Smooth muscle cell (in vitro differentiated cells): ENCODE results near the gene UPK2. TPM values are rescaled to one million over a fixed set of nuclear protein-coding genes. Genes with fewer than 3 reads are reported as not detected.

Experiments
- DNase-seq: peaks from one replicate; lab custom pipeline; 2025; ENCODE audit not compliant: unreplicated experiment; lab: John Stamatoyannopoulos, UW
- H2AFZ ChIP-seq: fragments of 200-600 bp; sonication (generic); 2 replicates; pipeline ENCODE4 v1.6.0; 2016; ENCODE audit warnings: antibody characterized with exemption, low read depth, mild to moderate bottlenecking
- H3F3A ChIP-seq: fragments of 200-600 bp; sonication (generic); 2 replicates; pipeline ENCODE4 v1.6.0; 2017; ENCODE audit warnings: antibody characterized with exemption, low read depth
- H3K27ac ChIP-seq: fragments of 200-600 bp; sonication (generic); 2 replicates; pipeline ENCODE4 v1.5.1; 2016; ENCODE audit warnings: low read depth, mild to moderate bottlenecking
- H3K27me3 ChIP-seq: fragments of 200-600 bp; sonication (generic); 2 replicates; pipeline ENCODE4 v1.6.1; 2016; ENCODE audit warnings: low read depth, mild to moderate bottlenecking
- H3K36me3 ChIP-seq: fragments of 200-600 bp; sonication (generic); 2 replicates; pipeline ENCODE4 v1.5.1; 2016; ENCODE audit warnings: low read depth
- H3K4me1 ChIP-seq: fragments of 200-600 bp; sonication (generic); 2 replicates; pipeline ENCODE4 v1.5.1; 2016; ENCODE audit warnings: low read depth
- H3K4me2 ChIP-seq: fragments of 200-600 bp; sonication (generic); 2 replicates; pipeline ENCODE4 v1.6.0; 2016; ENCODE audit warnings: mild to moderate bottlenecking
- H3K4me3 ChIP-seq: fragments of 200-600 bp; sonication (generic); 2 replicates; pipeline ENCODE4 v1.5.1; 2016; ENCODE audit warnings: mild to moderate bottlenecking
- H3K79me2 ChIP-seq: fragments of 200-600 bp; sonication (generic); 2 replicates; pipeline ENCODE4 v1.6.0; 2016; ENCODE audit warnings: low read depth, mild to moderate bottlenecking
- H3K9ac ChIP-seq: fragments of 200-600 bp; sonication (generic); 2 replicates; pipeline ENCODE4 v1.6.0; 2016; ENCODE audit warnings: low read depth
- H3K9me3 ChIP-seq: fragments of 200-600 bp; sonication (generic); replicated peaks from 2 replicates; pipeline ENCODE4 v1.5.1; 2016; ENCODE audit warnings: low read depth
- H4K20me1 ChIP-seq: fragments of 200-600 bp; sonication (generic); 2 replicates; pipeline ENCODE4 v1.6.0; 2016; ENCODE audit warnings: low read depth
- CTCF ChIP-seq: fragments of 200-600 bp; sonication (generic); IDR thresholded peaks from 2 replicates; pipeline ENCODE4 v1.5.1; 2017; ENCODE audit warnings: borderline replicate concordance, mild to moderate bottlenecking, antibody characterized with exemption; ENCODE audit not compliant: insufficient read depth, poor library complexity, severe bottlenecking
- WGBS: methylation state at CpG from one replicate; pipeline ENCODE4 v1.1.7; 2016; ENCODE audit warnings: low lambda C conversion rate; 5-methylcytosine and 5-hydroxymethylcytosine counted together
- polyA plus RNA-seq: library from polyadenylated mRNA; unstranded; fragments of >200 nt; fragmentation: Nextera tagmentation; extraction: Ambion mirVana; gene quantifications from 2 replicates; pipeline ENCODE4 v1.2.1, GENCODE V29; 2016
- total RNA-seq: library from RNA; depleted of rRNA; stranded (reverse); fragments of >200 nt; gene quantifications from 2 replicates; pipeline ENCODE4 v1.2.3, GENCODE V29; 2014

The UPK2 gene
- total and polyA plus RNA-seq, 2 experiments from 2014 or later, result 1.4 TPM; not detected in 1

- DNase-seq, result no peak
- TF ChIP-seq CTCF, result no peak
- 66% methylated on average over 14 of the region's 14 CpGs for WGBS
Observed at GRCh38 chr11:118956847-118957469, 860 bp downstream of the UPK2 start.

GRCh38 chr11:118957549-118957948 is 1.5 kb downstream of the UPK2 start:
- 84% methylated on average over 11 of the region's 11 CpGs for WGBS
- no peak overlapping the region for H3K27ac ChIP-seq
- H3K9ac ChIP-seq, result no peak overlapping the region
- H3K9me3 ChIP-seq, result no peaks in the 10 kb centered on the region
- no peaks in the 10 kb centered on the region for H4K20me1 ChIP-seq
- DNase-seq, result no peak
- peaks cover 4% of the 10 kb centered on the region for H3K27me3 ChIP-seq
- H3K79me2 ChIP-seq, result no peaks in the 10 kb centered on the region
- H3K36me3 ChIP-seq, result no peaks in the 10 kb centered on the region
- no peaks in the 10 kb centered on the region for H3F3A ChIP-seq
- H3K4me1 ChIP-seq, result no peaks in the 10 kb centered on the region
- no peak for TF ChIP-seq CTCF
- H3K4me3 ChIP-seq, result no peak overlapping the region
- no peak overlapping the region for H2AFZ ChIP-seq
- no peak overlapping the region for H3K4me2 ChIP-seq

More at GRCh38 chr11:118956847-118957469, 860 bp downstream of the UPK2 start:
- no peak overlapping the region for H3K4me2 ChIP-seq
- H2AFZ ChIP-seq, result no peak overlapping the region
- H3K9ac ChIP-seq, result no peak overlapping the region
- H3K4me1 ChIP-seq, result no peaks in the 10 kb centered on the region
- H3F3A ChIP-seq, result no peaks in the 10 kb centered on the region
- no peak overlapping the region for H3K4me3 ChIP-seq
- no peaks in the 10 kb centered on the region for H3K9me3 ChIP-seq
- H3K36me3 ChIP-seq, result no peaks in the 10 kb centered on the region
- H3K27ac ChIP-seq, result no peak overlapping the region
- H4K20me1 ChIP-seq, result no peaks in the 10 kb centered on the region
- H3K27me3 ChIP-seq, result peaks cover 4% of the 10 kb centered on the region
- no peaks in the 10 kb centered on the region for H3K79me2 ChIP-seq

- no peaks in the 10 kb centered on the region for H3K36me3 ChIP-seq
- no peak overlapping the region for H3K27ac ChIP-seq
- H3K27me3 ChIP-seq, result peaks cover 4% of the 10 kb centered on the region
- H3K4me1 ChIP-seq, result no peaks in the 10 kb centered on the region
- H3K4me2 ChIP-seq, result no peak overlapping the region
- no peak overlapping the region for H3K4me3 ChIP-seq
- no peaks in the 10 kb centered on the region for H4K20me1 ChIP-seq
- no peak for TF ChIP-seq CTCF
- H3K9ac ChIP-seq, result no peak overlapping the region
- H3K9me3 ChIP-seq, result no peaks in the 10 kb centered on the region
- no peaks in the 10 kb centered on the region for H3K79me2 ChIP-seq
- no peak overlapping the region for H2AFZ ChIP-seq
- no peak for DNase-seq
- no peaks in the 10 kb centered on the region for H3F3A ChIP-seq
- 95% methylated on average over 3 of the region's 8 CpGs for WGBS
Observed at GRCh38 chr11:118957968-118958367, 1.9 kb downstream of the UPK2 start.

GRCh38 chr11:118958577-118958976 is 2.5 kb downstream of the UPK2 start:
- Histone ChIP-seq H3K27ac (no peak overlapping the region), H4K20me1 (no peaks in the 10 kb centered on the region), H3K4me1 (no peaks in the 10 kb centered on the region), H3K9ac (no peak overlapping the region), H2AFZ (no peak overlapping the region), H3K79me2 (no peaks in the 10 kb centered on the region), H3K27me3 (peaks cover 3% of the 10 kb centered on the region), H3K4me3 (no peak overlapping the region), H3K9me3 (no peaks in the 10 kb centered on the region), H3K36me3 (no peaks in the 10 kb centered on the region), H3K4me2 (no peak overlapping the region), H3F3A (no peaks in the 10 kb centered on the region)
- TF ChIP-seq CTCF, result no peak
- WGBS, result 87% methylated on average over 2 of the region's 2 CpGs
- DNase-seq, result no peak
